NB4 (cell line): Measurements from ENCODE around the gene UBE4B.
"Not testable (repeated sequence)": the region's sequence is repeated elsewhere in the genome, so short reads cannot be mapped to it uniquely, and the experiment has no call there.

Experiments used
- DNase-seq: peaks from one replicate; pipeline ENCODE4 v3.0.0; 2010; ENCODE audit warnings: low read depth
- H3K4me3 ChIP-seq: one replicate; pipeline ENCODE4 v1.5.1; 2011; ENCODE audit warnings: mild to moderate bottlenecking, low read depth, low read length, moderate library complexity
- CTCF ChIP-seq: IDR thresholded peaks from one replicate; pipeline ENCODE4 v1.5.1; 2012; ENCODE audit warnings: low read depth, low read length
- MAX ChIP-seq: IDR thresholded peaks from 2 replicates; pipeline ENCODE4 v1.6.1; 2011; ENCODE audit warnings: low read depth, low read length
- MYC ChIP-seq: IDR thresholded peaks from 2 replicates; pipeline ENCODE4 v1.6.1; 2011; ENCODE audit warnings: low read depth, low read length
- POLR2A ChIP-seq: IDR thresholded peaks from 2 replicates; pipeline ENCODE4 v1.6.1; 2011; ENCODE audit warnings: mild to moderate bottlenecking; ENCODE audit not compliant: insufficient read length; ENCODE audit errors: extremely low read depth

Gene UBE4B

GRCh38 chr1:10027027-10027426 lies 5.7 kb upstream of the UBE4B start:
- H3K4me3 ChIP-seq, result no peak overlapping the region
- no peak for TF ChIP-seq CTCF
- TF ChIP-seq MAX, result no peak
- no peak for TF ChIP-seq POLR2A
- TF ChIP-seq MYC, result no peak
- DNase-seq, result no peak

- DNase-seq, H3K4me3 ChIP-seq: not testable (repeated sequence)
Observed at GRCh38 chr1:10028956-10029500, 3.7 kb upstream of the UBE4B start.

- TF ChIP-seq CTCF (no peak), POLR2A (no peak), MYC (no peak), MAX (no peak)
- DNase-seq, result no peak
- no peak overlapping the region for H3K4me3 ChIP-seq
Observed at GRCh38 chr1:10031461-10031860, 1.3 kb upstream of the UBE4B start.

- TF ChIP-seq POLR2A, result no peak
- no peak for TF ChIP-seq CTCF
- no peak for TF ChIP-seq MYC
- no peak for TF ChIP-seq MAX
- DNase-seq, result peak; percentile 58
- H3K4me3 ChIP-seq, result peak overlapping the region; percentile 98
Observed at GRCh38 chr1:10033359-10033845, 644 bp downstream of the UBE4B start.

GRCh38 chr1:10042746-10043145 lies 10.0 kb downstream of the UBE4B start:
- DNase-seq, result no peak
- no peak for TF ChIP-seq MAX
- TF ChIP-seq POLR2A, result no peak
- no peak for TF ChIP-seq CTCF
- TF ChIP-seq MYC, result no peak
- no peak overlapping the region for H3K4me3 ChIP-seq

GRCh38 chr1:10045480-10046355 lies 13.0 kb downstream of the UBE4B start:
- no peak for DNase-seq
- no peak overlapping the region for H3K4me3 ChIP-seq
- TF ChIP-seq POLR2A, result no peak
- TF ChIP-seq MYC, result no peak
- no peak for TF ChIP-seq MAX
- TF ChIP-seq CTCF, result no peak
